Suppressor macrophage treated with lipopolysaccharide for 1 hour (primary cell): ENCODE measurements around the gene EPHA1.
A peak's percentile ranks its signal among the peaks of the same experiment; 100 is the strongest.

ENCODE experiments used
- DNase-seq, 3 donors: peaks; one replicate each; pipeline ENCODE4 v3.0.0-alpha.2; 2020 to 2022

Gene EPHA1

DNA sequence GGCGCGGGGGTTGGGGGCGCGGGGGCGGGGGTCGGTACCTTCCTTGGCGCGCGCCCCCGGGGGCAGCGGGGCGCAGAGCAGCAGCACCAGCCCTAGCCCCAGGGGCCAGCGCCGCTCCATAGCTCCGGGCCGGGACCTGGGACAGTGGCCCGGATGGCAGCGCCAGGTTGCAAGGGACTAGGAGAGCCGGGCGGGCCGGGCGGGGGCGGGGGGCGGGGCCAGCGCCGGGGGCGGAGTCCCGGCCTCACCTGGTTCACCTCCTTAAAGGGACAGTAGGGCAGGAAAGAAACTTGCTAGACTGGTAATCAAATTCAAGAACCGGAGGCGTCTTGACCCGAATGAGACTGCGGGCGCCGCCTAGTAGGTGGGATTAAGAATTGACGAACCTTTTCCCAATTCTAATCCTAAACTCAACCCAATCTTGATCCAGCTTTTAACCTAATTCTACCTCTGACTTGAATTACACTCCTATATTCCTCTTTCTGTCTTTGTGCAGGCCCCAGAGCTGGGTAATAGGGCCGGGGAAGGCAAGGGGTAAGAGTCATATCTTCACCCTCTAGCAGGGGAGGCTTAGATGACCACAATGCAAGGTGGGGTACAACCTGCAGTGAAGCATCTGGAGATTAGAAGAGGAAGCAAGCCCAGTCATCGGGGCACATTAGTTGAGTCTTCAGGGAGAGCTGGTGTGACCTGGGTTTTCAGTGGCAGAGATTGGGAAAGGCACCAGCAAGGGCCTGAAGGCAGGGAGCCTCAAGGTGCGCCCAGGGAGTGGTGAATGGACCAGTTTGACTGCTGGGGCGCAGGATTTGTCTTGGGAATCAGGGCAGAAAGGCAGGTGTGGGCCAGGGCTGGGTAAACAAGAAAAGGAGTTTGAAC is at the start of gene EPHA1:
TSS of gene EPHA1 (minus strand) at position 171 of the 876 bp plus-strand sequence. CDS start at position 120, 51 bp downstream.
- peak in 2 of 3 donors; percentile 39 to 49 for DNase-seq

DNA sequence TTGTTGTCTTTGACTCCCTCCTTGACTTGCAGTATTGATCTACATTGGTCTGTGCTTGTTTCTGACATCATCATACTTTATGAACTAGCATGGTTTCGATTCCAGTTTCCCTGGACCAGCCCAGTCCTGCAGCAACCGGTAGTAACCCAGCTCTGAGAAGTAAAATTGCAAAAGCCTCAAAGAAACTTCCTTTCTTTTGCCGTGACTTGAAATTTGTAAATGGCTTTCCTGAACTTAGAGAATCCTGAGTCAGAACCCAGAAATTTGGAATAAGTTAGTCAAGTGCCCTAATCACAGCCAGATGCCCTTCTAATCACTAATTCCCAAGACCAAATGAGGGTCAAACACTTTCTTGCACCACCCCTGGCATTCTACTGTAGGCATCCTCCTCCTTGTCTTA is 49.6 kb upstream of the EPHA1 start:
- peak; percentile 80 to 90 (median 86) for DNase-seq

DNA sequence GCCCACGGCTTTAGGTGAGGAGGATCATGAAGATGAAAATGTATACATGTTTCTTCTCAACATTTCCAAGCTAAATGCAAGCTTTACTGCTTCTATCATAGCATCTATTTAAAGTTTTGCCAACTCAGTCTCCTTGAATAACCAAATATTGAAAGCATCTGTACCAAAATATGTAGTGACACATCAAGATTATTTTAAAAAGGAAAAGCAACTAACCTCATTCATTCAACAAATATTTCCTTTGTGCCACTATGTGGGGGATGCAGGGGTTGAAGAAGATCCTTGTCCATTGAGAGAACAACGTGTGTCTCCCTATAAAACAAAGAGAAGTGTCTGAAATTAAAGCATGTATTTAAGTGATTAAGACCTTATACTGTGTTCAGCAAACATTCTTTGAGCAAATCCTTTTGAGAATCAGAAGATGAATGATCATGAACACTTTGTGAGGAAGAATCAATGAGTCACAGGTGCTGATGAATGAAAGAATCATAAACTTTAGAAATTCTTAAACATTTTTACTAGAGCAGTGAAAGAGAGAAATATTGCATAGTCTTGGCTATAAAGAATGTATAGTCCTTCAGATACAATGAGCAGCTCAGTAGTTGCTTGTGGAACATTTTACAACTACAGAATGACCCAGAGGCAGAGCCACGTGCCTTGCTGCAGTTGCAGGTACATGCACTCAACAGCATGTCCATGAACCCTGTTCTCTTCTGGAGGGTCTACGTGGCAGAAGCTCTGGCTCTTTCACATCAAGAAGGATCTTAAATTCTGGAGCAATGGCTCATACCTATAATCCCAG is 48.5 kb upstream of the EPHA1 start:
- peak in 2 of 3 donors; percentile 22 to 34 for DNase-seq

DNA sequence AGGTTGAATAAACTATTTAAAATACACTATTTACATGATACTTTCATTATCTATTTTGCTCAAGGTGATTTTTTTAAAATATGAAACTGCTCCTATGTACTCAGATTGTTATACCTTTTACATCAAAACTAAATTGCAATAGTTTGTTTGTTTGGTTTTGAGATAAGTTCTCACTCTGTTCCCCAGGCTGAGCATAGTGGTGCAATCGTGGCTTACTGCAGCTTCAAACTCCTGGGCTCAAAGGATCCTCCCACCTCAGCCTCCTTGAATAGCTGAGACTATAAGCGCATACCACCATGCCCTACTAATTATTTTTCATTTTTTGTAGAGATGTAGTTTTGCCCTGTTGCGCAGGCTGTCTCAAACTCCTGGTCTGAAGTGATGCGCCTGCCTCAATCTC is 47.3 kb upstream of the EPHA1 start:
- no peak for DNase-seq

DNA sequence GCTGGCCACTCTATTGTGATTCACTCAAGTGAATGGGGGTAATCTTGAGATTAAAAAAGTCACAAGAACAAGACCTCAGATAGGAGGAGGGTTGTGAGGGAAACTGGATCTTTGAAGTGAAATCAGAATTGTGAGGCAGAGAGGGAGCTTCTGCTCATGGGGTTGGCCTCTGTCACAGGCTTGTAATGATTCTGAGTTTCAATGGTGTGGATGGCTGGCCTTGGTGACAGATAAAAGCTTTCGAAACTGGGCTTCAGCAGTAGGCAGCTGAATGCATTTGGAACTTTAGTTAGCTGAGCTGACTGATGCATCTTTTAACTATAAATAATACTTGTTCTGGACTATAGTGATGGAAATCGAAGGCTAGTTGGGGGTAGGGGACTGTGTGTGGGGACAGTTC is 46.8 kb upstream of the EPHA1 start:
- DNase-seq, result peak in 2 of 3 donors; percentile 38 to 48

DNA sequence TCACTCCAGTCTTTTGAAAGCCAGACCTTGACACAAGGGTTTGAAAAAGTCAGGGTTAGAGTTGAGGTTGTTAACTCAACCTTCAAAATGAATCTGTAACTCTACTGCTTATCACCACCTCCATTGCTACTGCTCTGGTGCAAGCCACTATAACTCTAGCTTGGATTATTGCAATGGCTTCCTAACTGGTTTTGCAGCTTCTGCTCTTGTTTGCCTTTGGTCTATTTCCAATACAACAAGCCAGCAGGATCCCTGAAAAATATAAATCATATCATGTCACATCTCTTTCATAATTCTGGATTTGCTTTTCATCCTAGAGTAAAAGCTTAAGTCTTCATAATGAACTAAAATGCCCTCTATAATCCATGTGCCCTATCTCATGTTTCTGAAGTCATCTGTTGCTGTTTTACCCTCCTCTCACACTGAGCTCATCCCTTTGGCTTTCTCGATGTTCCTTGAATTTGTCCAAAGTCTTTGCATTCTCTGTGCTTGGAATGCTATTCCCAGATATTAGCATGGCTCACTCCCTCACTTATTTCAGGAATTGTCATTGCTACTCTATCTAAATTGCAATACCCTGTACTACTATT is 45.5 kb upstream of the EPHA1 start:
- peak in 2 of 3 donors; percentile 49 to 62 for DNase-seq

DNA sequence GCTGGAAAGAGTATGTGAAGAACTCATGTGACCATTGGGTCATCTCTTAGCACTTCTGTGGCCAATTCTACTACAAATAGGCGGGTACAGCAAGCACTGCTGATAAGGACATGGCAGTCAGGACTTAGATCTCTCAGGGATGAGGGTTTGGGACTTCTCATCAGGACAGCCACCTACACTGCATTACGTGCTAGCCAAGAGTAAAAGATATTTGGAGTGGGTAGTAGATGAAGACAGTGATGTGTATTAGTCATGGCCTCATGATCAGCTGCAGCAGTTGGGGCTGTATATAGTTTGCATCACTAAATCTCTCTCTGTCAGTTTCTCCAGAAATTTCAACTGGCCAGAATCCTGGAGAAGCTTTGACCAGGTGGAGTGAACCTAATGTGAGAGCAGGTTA is 43.8 kb upstream of the EPHA1 start:
- peak; percentile 83 to 87 (median 85) for DNase-seq

DNA sequence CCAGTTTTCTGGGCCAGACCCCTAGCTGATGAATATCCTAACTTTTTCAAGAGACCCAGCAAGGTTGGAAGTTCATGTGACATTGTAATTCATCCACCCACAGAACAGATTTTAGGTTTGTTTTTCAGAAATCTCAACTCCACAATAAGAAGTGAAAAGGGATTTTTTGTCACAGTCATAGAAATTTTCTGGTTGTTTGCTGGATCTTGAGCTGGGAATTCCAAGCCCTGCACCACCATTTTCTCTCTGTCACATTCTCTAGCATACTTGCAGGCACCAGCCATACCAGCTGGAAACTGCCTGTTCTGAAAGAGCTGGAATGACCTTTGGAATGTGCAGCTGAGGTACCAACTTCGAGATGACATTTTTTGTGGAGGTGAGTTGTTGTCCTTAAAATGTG is 43.1 kb upstream of the EPHA1 start:
- peak; percentile 63 to 78 (median 64) for DNase-seq

DNA sequence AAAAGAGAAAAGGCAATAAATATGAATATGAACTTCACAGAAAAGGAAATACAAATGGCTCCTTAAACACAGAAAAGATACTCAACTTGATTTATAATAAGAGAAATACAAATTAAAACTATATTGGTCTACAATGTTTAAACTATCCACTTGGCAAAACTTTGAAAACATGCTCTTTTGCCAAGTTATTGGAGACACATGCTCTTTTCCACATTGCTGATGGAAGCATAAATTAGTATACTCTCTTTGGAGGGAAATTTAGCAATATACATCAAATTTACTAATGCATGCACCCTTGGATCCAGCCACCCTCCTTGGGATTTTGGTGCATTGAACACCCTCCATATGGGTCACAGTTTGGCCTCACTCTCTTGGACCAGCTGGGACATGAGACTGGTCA is 42.5 kb upstream of the EPHA1 start:
- DNase-seq, result no peak

DNA sequence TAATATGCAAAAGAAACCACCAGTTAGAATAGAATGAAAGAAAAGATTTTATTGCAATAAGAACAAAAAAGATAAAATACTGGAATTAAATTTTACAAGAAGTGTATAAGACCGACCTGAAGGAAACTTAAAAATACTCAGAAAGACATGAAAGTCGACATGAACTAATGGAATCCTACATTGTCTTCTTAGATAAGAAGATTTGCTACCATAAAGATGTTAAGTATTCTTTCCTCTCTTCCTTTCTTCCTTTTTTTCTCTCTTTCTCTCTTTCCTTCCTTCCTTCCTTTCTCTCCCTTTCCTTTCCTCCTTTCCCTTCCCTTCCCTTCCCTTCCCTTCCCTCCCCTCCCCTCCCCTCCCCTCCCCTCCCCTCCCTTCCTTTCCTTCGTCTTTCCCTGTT is 41.1 kb upstream of the EPHA1 start:
- no peak for DNase-seq

DNA sequence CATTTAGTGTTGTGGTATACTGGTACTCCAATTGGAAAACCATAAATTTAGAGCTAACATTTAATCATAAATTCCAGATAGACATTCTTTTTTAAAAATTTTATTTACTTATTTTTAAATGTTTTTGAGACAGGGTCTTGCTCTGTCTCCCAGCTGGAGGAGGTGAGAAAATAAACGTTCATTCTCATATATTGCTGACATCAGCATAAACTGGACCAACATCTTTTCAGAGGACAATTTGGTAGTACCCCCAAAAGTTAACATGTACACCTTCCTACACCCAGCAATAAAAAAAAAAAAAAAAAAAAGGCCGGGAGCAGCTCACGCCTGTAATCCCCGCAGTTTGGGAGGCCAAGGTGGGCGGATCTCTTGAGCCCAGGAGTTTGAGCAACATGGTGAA is 39.8 kb upstream of the EPHA1 start:
- DNase-seq, result no peak

DNA sequence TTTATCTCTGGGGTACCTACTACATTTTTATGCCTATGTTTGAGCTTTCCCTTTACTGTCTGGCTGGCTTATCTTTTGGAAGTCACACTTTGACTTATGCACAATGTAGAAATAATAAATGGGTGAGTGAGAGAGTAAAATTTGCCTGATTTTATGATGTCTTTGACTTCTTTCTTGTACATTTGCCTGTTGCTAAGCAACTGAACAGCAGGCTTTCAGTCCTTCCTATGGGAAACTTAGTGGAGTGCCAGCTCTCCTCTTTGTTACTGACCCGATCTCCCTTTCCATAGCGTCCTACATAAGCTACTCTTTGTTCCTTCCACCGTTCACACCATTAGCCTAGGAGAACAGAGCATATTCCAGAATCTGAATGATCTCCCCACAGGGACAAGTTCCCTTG is 38.8 kb upstream of the EPHA1 start:
- no peak for DNase-seq

DNA sequence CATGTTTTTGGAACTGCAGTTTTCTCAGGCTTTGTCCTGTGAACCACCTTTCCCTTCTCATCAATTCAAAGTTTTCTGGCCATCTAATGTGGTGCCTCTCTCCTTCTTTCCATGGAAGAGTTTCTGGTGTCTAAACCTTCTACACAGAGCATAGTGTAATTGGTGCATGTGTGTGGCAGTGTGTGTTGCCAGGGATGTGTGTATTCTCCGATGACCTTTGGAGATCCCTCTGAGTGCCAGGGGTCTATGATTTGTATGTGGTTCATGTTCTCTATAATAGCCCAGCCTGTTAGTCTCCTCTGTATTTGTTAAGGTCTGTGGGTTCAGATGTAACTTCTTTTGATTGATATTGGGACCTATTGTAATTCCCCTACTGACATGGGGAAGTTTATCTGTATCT is 36.1 kb upstream of the EPHA1 start:
- DNase-seq, result no peak

DNA sequence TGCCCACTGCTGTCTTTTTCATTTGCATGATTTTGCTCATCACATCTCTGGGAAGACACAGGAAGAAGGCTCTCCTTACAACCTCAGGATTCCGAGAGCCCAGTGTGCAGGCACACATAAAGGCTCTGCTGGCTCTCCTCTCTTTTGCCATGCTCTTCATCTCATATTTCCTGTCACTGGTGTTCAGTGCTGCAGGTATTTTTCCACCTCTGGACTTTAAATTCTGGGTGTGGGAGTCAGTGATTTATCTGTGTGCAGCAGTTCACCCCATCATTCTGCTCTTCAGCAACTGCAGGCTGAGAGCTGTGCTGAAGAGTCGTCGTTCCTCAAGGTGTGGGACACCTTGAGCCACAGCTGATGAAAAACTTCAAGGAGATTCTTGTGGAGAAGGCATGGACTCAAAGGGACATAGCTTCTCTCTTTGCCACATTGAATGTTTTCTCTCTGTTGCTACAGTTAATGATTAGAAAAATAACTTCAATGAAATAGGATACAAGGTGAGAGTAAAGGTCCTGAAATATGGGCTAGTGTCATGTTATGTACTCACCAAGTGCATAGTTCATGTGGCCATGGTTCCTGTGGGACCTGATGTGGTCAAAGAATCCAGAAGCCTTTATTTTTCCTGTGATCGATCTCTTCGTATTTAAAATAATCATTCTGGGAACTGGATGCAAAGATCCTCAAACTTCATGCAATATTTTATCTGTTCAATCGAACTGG is 35.6 kb upstream of the EPHA1 start:
- no peak for DNase-seq

DNA sequence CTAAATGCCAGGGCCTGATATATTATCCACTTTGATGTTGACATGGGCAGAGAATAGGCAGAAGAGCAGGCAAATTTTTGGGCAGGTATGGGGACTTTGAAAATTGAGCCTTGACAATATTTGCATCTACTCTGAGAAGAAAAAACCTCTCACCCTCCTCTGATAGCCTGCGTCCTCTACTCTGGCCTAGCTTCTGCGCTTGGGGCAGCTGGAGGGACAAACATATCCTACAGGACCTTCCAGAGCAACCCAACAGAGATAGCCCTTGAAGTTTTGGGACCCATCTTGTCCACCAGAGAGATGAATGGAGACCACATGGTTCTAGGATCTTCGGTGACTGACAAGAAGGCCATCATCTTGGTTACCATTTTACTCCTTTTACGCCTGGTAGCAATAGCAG is 34.5 kb upstream of the EPHA1 start, which contains the start of gene TAS2R60:
TSS of gene TAS2R60 (plus strand) at position 301 of the 400 bp plus-strand sequence. CDS start at position 301, 0 bp downstream.
- DNase-seq, result no peak

DNA sequence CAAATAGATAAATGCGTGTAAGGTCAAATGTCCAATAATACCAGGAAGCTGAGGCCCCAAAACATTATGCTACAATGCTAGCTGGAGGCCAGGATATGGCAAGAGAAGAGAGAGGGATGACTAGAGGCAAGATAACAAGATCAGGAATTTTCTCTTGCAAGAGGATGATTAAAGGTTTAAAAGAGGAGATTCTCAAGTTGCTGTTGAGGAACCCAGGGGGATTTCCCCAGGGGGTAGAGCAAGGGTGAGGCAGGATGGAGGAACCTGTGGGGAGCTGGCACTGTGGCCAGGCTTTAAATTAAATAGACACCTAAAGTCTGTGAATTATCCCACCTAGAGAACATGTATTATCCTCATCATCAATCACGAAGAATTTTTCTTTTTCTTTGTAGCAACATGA is 31.2 kb upstream of the EPHA1 start:
- DNase-seq, result peak; percentile 41 to 58 (median 57)

DNA sequence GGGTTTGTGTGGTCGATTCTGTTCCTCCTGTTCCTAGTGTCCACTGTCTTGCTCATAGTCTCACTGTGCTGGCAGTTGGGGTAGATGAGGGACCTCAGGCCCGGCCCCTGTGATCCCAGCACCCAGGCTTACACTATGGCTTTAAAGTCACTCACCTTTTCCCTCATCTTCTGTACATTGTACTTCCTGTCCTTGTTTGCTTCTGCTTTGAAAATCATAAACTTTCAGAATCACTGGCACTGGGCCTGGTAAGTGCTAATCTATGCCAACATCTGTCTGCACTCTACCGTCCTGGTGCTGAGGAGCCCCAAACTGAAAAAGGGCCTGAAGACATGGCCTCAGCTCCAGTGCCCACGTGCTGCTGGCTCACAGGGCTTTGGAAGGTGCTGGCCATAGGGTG is 28.9 kb upstream of the EPHA1 start:
- peak in 1 of 3 donors; percentile 17 for DNase-seq

DNA sequence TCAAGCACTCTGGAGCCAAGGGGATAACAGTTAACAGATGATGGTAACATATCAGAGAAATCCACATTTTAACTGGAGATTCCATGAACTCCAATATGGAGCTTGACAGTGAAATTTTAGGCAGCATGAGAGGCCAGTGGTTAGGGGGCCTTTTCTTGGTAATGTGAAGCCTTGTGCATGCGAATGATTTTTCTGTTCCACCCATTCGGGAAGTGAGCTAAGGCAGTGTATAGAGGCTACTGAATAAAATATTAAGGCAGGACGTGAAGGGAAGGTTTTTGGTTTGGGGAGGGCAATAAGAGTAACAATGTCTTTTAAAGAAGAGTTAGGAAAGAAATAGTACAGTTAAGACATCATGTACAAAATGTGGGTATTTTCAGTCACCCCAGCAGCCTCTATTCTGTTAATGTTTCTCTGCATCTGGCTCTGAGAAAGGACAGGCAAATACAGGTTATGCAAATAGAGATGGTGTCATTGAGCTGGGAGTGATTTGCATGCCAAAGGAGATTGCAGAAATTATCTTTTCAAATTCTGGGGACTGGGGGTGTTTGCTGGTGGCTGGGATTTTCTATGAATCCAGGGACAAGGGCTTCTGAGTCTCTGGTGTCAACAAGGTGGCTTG is 27.8 kb upstream of the EPHA1 start:
- peak in 2 of 3 donors; percentile 24 to 49 for DNase-seq

DNA sequence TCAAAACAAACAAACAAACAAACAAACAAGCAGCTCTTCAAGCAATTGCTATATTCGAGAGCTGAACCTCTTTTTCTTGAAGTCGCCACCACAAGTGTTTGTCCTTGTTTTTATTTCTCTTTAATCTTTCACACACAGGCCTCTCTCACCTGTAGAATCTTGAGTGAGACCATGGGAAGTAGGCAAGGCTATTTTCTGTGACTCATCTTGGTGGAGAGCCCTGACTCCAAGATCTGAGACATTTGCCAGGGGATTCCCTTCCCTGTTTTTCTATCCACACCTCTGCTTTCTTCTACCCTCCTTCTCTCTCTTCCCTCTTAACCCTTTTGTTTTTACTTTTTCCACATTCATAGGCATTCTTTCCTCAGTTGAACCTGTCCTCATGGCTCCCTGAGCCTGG is 26.6 kb upstream of the EPHA1 start:
- no peak for DNase-seq

DNA sequence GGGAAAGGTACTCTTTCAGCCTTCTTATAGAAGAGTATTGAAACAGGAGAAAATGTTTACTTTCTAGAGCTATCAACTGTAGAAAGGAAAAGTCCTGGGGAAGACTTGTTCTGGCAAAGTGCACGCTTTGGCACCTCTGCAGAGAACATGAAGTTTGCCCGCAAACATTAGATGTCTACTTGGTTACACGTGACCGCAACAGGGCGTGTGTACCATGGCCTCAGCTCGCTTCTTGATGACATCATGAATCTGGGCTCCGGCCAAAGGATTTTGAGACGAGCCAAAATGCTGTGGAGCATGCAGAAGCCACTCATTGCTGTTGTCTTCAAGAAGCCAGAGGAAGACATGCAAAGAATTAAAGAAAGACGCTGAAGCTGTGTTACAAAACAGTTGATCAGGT is 26.0 kb upstream of the EPHA1 start:
- no peak for DNase-seq

DNA sequence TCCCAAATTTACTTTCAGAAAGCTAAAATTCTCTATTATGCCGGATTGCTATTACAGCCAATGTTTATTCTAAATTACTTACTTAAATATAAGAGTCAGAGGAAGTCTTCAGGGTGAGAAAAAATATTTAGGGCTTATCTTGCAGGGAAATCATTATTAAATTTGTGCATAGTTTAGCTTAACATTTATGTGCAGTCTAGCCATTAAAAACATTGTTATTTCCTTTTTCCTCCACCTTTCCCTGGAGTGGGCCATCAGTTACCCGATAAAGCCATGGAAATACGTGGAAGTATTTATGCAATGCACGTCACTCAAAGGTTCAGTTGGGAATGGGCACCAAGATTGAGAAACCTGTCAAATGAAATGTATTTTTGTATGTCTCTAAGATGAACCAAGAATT is 25.1 kb upstream of the EPHA1 start:
- no peak for DNase-seq

DNA sequence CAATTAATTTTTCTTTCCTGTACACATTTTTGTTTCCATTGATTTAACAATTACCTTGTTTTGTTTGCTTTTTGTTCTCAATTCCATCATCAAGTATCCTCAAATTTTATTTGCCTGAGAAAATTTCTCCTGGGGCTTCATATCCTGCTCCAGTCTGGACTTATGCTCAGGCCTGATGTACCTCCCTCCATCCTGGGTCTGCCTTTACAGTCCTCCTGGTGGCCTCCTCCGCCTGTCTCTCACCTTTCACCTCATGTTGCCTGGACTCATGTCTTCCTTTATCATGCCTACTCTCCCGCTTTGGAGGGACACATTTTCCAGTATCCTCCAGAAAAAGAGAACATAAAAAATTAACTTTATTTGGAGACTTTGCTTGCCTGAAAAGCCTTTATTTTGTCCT is 22.5 kb upstream of the EPHA1 start:
- DNase-seq, result no peak
